Medulla oblongata (tissue), 1 donor: ENCODE data around the gene GNB5.
"Not testable (repeated sequence)": the region's sequence is repeated elsewhere in the genome, so short reads cannot be mapped to it uniquely, and the experiment has no call there.

Experiments used
- DNase-seq: peaks from one replicate; pipeline ENCODE4 v3.0.0-alpha.2; 2015; ENCODE audit errors: extremely low spot score

Gene GNB5

DNA sequence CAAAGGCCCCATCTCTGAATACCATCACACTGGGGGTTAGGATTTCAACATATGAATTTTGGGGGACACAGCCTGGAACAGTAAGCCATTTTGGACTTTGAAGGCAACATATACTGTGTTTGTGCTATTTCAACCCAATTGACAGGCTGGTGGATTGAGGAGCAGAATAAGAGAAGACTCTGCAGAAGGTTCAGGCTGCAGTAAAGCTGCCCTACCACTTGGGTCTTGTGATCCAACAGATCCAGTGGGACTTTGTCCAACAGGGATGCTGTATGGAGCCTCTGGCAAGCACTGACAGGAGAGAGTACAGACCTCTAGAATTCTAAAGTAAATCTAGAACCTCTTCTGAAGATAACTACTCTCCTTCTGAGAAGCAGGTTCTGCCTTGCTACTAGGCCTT lies 77.5 kb downstream of the GNB5 start:
- no peak for DNase-seq

GRCh38 chr15:52113235-52113634 lies 78.0 kb downstream of the GNB5 start:
- DNase-seq: no peak

GRCh38 chr15:52112203-52112750 lies 78.9 kb downstream of the GNB5 start:
- DNase-seq: no peak

DNA sequence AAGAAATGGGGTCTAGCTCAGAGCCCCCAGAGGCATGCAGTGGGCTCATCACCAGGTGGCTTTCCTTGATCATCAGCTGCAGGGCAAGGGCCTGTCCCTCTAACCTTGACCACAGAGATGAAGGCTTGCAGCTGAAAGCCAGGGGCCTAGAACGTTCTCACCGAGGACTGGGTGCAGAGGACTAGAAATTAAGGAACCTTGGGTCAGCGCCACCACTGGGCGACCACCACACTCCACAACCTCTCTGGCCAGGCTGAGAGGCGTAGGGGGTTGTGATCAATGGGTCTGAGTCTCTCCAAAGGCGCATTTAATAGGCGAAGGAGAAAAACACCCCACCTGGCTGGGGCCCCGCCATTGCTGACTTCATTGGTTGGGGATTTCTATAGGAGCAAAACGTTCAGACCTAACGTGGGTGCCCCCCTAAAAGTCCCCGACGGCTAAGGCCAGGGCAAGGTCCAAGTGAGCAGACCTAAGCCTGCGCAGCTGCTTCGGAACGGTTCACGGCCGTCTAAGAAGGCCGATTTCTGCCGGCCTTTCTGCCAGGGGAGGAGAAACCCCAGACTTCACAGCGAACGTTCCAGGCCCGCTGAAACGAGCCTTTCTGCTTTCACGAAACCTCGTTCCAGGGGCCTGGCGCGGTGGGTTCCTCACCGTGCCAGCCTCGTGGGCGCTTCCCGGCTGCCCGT lies 79.5 kb downstream of the GNB5 start:
- DNase-seq: no peak

- DNase-seq: no peak
Measured at GRCh38 chr15:52109559-52110451, 81.4 kb downstream of the GNB5 start.

DNA sequence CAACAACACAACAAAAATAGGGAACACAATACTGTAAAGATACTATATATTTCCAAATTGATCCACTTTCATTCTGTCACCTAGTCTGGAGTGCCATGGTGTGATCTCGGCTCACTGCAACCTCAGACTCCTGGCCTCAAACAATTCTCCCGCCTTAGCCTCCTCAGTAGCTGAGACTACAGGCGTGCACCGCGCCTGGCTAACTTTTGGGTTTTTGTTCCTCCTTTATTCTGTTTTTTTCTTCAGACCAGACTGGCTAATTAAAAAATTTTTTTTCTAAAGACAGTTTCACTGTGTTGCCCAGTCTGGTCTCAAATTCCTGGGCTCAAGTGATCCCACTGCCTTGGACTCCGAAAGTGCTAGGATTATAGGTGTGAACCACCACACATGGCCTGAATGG lies 84.0 kb downstream of the GNB5 start:
- DNase-seq: no peak

GRCh38 chr15:52106641-52107040 lies 84.6 kb downstream of the GNB5 start:
- DNase-seq: no peak

- no peak for DNase-seq
Measured at GRCh38 chr15:52105846-52106245, 85.3 kb downstream of the GNB5 start.

GRCh38 chr15:52104532-52105004 lies 86.6 kb downstream of the GNB5 start:
- DNase-seq: no peak

GRCh38 chr15:52103217-52104207 lies 87.7 kb downstream of the GNB5 start:
- peak; percentile 42 for DNase-seq

- DNase-seq: no peak
Measured at GRCh38 chr15:52102463-52102862, 88.7 kb downstream of the GNB5 start.

DNA sequence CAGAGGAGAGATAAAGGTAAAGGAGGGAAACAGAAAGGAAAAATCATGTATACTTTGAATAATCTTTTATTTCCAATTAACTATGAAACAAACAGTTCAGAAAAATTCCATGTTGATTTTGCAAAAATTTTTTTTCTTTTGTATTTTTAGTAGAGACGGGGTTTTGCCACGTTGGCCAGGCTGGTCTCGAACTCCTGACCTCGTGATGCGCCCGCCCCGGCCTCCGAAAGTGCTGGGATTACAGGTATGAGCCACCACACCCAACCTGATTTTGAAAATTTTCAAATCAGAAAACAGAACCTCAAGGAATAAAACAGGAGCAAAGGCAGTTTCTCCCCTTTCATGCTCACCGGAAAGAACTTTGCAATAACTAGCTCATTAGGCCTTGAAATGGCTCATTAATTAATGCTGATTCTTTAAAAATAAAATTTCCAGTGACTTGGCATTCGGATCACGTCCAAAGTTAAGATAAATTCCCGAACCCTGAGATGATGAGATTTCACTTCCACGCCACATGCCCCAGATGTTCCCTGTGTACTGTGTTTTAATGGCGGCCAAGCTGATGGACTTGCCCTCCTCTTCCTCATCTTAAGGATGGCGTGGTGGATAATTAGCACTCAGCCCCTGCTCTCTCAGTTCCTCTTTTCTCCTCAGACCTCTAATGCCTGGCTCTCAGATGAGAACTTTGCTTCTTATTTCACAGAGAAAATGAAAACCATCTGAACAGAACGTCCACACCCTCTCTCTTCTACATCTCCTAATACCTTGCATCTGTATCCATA lies 89.5 kb downstream of the GNB5 start:
- no peak for DNase-seq

DNA sequence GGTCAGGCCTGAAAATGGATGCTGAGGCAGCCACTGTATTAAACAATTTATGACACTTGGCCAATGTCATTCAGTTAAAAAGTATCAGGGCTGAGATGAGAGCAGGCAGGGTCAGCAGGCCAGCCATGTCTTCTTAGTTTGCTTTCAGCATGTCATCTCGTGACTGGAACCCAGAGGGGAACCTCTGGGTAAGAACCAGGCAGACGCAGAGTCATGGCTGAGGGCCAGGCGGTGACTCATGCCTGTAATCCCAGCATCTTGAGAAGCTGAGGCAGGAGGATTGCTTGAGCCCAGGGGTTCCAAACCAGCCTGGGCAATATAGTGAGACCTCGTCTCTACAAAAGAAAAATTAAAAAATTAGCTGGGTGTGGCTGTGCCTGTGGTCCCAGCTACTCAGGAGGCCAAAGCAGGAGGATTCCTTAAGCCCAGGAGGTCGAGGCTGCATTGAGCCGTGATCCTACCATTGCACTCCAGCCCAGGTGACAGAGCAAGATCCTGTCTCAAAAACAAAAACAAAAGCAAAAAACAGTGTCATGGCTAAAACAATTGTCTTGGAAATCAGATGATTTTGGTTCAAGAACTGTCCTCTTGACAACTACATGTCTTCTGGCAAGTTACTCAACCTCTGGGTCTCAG lies 90.3 kb downstream of the GNB5 start:
- DNase-seq: peak; percentile 61

DNA sequence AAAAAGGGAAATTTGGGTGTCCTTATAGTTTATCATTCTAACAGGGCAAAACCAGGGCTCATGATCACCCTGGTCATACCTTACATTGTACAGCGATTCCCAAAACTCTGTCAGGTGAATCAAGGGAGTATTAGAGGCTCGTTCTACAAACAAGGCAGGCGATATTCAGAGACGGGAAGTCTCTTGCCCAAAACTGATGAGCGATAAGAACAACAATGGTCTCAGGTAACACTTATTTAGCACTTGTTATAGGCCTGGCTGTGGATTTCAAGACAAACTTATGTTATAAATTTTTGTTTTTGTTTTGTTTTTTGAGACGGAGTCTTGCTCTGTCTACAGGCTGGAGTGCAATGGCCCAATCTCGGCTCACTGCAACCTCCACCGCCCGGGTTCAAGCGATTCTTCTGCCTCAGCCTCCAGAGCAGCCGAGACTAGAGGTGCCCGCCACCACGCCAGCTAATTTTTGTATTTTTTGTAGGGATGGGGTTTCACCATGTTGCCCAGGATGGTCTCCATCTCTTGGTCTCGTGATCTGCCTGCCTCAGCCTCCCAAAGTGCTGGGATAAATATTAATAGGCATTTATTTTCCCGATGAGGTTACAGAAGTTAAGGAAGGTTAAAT lies 91.4 kb downstream of the GNB5 start:
- DNase-seq: no peak

- no peak for DNase-seq
Measured at GRCh38 chr15:52098323-52098722, 92.9 kb downstream of the GNB5 start.

DNA sequence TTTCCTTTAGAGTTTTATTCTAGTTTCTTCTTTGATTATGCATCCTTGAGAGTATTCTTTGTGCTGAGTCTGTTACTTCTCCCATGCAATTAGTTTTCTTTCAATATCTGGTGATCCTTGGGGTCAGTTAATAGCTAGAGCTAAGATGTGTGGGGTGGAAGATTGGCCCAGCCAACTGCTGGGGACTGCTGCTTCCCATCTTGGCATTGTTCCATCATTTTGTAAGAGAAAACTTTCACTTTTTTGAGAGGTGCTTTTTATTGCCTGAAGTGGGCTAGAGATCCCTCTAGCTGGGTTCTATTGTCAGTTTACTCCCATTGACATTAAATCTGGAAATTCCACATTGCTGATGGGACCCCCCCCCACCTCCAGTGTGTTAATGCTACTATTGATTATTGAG lies 94.0 kb downstream of the GNB5 start:
- no peak for DNase-seq

- DNase-seq: not testable (repeated sequence)
Measured at GRCh38 chr15:52096536-52096935, 94.7 kb downstream of the GNB5 start.

DNA sequence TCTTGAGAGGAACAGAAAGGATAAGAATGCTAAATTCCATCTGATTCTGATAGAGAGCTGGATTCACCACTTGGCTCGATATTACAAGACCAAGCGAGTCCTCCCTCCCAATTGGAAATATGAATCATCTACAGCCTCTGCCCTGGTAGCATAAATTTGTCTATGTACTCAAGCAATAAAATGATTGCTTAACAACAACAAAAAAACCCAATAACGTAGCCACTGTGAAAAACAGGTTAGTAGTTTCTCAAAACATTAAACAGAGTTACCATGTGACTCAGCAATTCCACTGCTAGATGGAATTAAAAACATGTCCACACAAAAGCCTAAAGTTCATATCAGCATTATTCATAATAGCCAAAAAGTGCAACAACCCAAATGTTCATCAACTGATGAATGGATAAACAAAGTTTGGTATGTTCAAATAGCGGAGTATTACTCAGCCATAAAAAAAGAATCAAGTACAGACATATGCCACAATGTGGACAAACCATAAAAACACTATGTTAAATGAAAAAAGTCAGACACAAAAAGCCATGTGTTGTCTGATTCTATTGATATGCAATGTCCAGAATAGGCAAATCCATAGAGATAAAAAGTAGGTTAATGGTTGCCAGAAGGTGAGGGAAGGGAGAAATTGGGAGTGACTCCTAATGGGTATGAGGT lies 95.5 kb downstream of the GNB5 start:
- DNase-seq: no peak
